DMS53 treated with DMSO at 0.1 percent for 48 hours (cell line): ENCODE measurements around the gene ARMH1.
"Not testable (repeated sequence)": the region's sequence is repeated elsewhere in the genome, so short reads cannot be mapped to it uniquely, and the experiment has no call there.

Experiments
- DNase-seq: peaks from one replicate; lab custom pipeline; 2025; ENCODE audit not compliant: unreplicated experiment; lab: John Stamatoyannopoulos, UW

Gene ARMH1

GRCh38 chr1:44666719-44667118 lies 7.8 kb upstream of the ARMH1 start:
- DNase-seq: not testable (repeated sequence)

- DNase-seq: no peak
Measured at GRCh38 chr1:44670751-44671640, 3.5 kb upstream of the ARMH1 start.

- no peak for DNase-seq
Measured at GRCh38 chr1:44672254-44672955, 2.1 kb upstream of the ARMH1 start.

- DNase-seq: no peak
Measured at GRCh38 chr1:44672961-44673674, 1.4 kb upstream of the ARMH1 start.

GRCh38 chr1:44673675-44674112 lies 820 bp upstream of the ARMH1 start:
- no peak for DNase-seq

GRCh38 chr1:44675186-44675585 lies 672 bp downstream of the ARMH1 start:
- no peak for DNase-seq

GRCh38 chr1:44676484-44677200 lies 2.1 kb downstream of the ARMH1 start:
- peak; percentile 14 for DNase-seq

- peak; percentile 17 for DNase-seq
Measured at GRCh38 chr1:44677201-44677766, 2.8 kb downstream of the ARMH1 start.

GRCh38 chr1:44678120-44678519 lies 3.6 kb downstream of the ARMH1 start:
- DNase-seq: no peak

GRCh38 chr1:44678626-44679025 lies 4.1 kb downstream of the ARMH1 start:
- no peak for DNase-seq

GRCh38 chr1:44679468-44679867 lies 5.0 kb downstream of the ARMH1 start:
- no peak for DNase-seq

- peak; percentile 34 for DNase-seq
Measured at GRCh38 chr1:44681905-44682882, 7.7 kb downstream of the ARMH1 start.

- DNase-seq: no peak
Measured at GRCh38 chr1:44682883-44683265, 8.4 kb downstream of the ARMH1 start.

GRCh38 chr1:44684525-44684924 lies 10.0 kb downstream of the ARMH1 start:
- no peak for DNase-seq

GRCh38 chr1:44685218-44685617 lies 10.7 kb downstream of the ARMH1 start:
- no peak for DNase-seq

- no peak for DNase-seq
Measured at GRCh38 chr1:44685881-44686280, 11.4 kb downstream of the ARMH1 start.

- DNase-seq: no peak
Measured at GRCh38 chr1:44688760-44689446, 14.4 kb downstream of the ARMH1 start.

GRCh38 chr1:44689447-44689765 lies 14.9 kb downstream of the ARMH1 start:
- DNase-seq: no peak

GRCh38 chr1:44693159-44693558 lies 18.6 kb downstream of the ARMH1 start:
- DNase-seq: no peak
